Heart left ventricle (tissue), 16 donors: Measurements from ENCODE around the gene MPG. TPM values are rescaled to one million over a fixed set of nuclear protein-coding genes. Genes with fewer than 3 reads are reported as not detected.
A peak's percentile ranks its signal among the peaks of the same experiment; 100 is the strongest.

Source experiments
- ATAC-seq, 4 donors: fragments of 200-7000 bp; cut with Tn5 transposase; one replicate each; pipeline ENCODE4 v1.9.1; 2020 to 2022; ENCODE audit warnings: moderate library complexity in 4 of 4, mild to moderate bottlenecking in 3 of 4, moderate number of reproducible peaks in 1 of 4
- DNase-seq, 5 donors: peaks; one replicate each; pipeline ENCODE4 v3.0.0-alpha.2; 2020
- H3K27ac ChIP-seq, 12 donors: fragments of 200-600 bp; sonication (generic) in 4 of 12; one replicate each; pipeline versions ENCODE4 v1.5.0 to v1.8.0; 2016 to 2022; ENCODE audit warnings: mild to moderate bottlenecking in 2 of 12
- H3K27me3 ChIP-seq, 9 donors: fragments of 200-600 bp; sonication (generic) in 2 of 9; one replicate each; pipeline versions ENCODE4 v1.5.1 to v1.8.0; 2016 to 2022; ENCODE audit warnings: mild to moderate bottlenecking in 3 of 9
- H3K36me3 ChIP-seq, 9 donors: fragments of 200-600 bp; sonication (generic) in 2 of 9; one replicate each; pipeline versions ENCODE4 v1.5.0 to v1.8.0; 2018 to 2022; ENCODE audit warnings: mild to moderate bottlenecking in 2 of 9
- H3K4me1 ChIP-seq, 12 donors: fragments of 200-600 bp; sonication (generic) in 4 of 12; one replicate each; pipeline versions ENCODE4 v1.5.0 to v1.8.0; 2016 to 2022; ENCODE audit warnings: mild to moderate bottlenecking in 3 of 12
- H3K4me3 ChIP-seq, 12 donors: fragments of 200-600 bp; sonication (generic) in 4 of 12; one replicate each; pipeline versions ENCODE4 v1.5.0 to v1.8.0; 2017 to 2022; ENCODE audit warnings: mild to moderate bottlenecking in 9 of 12, moderate library complexity in 4 of 12
- H3K9me3 ChIP-seq, 12 donors: fragments of 200-600 bp; sonication (generic) in 4 of 12; one replicate each; pipeline versions ENCODE4 v1.5.0 to v1.8.0; 2016 to 2022; ENCODE audit warnings: mild to moderate bottlenecking in 1 of 12
- CTCF ChIP-seq, 12 donors: fragments of 200-600 bp; sonication (generic) in 4 of 12; IDR thresholded peaks; one replicate each; pipeline versions ENCODE4 v1.5.0 to v1.8.0; 2018 to 2022; ENCODE audit warnings: antibody characterized with exemption in 12 of 12, mild to moderate bottlenecking in 5 of 12
- POLR2A ChIP-seq, 2 donors: fragments of 450-650 bp; IDR thresholded peaks; one replicate each; pipeline ENCODE4 v1.6.1; 2017; ENCODE audit warnings: antibody characterized with exemption in 2 of 2, mild to moderate bottlenecking in 2 of 2, moderate library complexity in 2 of 2
- WGBS, 4 donors: extraction: QIAGEN DNeasy Blood & Tissue Kit in 2 of 4; methylation state at CpG; one replicate each; pipeline versions ENCODE4 v1.1.5 to v1.1.7; 2013 to 2018; 5-methylcytosine and 5-hydroxymethylcytosine counted together
- intact Hi-C, 10 donors: fragments of 100-400 bp; cut with DNase I; formaldehyde crosslinking; loops; one replicate each; pipeline versions ENCODE4 v1.11.1 to v1.14.2; 2022
- polyA plus RNA-seq, 2 donors: library from polyadenylated mRNA; stranded (reverse); fragments of 200-250 nt; gene quantifications; one replicate each; pipeline ENCODE4 v1.2.3, GENCODE V29; 2013
- total RNA-seq, 9 donors: library from RNA; depleted of rRNA in 2 of 9; stranded (reverse); fragments of >200 nt in 2 of 9; fragmentation: NEBNext Ultra II Directional in 3 of 9; extraction: Animal tissue kit (Norgen Biotek cat#: 25700) in 3 of 9; gene quantifications; one replicate each; pipeline versions ENCODE4 v1.1.0 to v1.2.4, GENCODE V29; 2016 to 2023
- donor health status: ischemic (EF 13 %, LVEDD 7.1; RV severe dilation, severe dysfunction).
- donor health status: healthy with polysubstance abuse.
- donor health status: DM: no; HTN: yes; CAD: no.
- donor health status: DM: no; HTN: no; CAD: no.
- donor health status: ischemic (EF 25% LVEDD 6.9; RV normal size, moderate dysfunction).
- donor health status: ischemic (EF 25% LVEDD 5.7; RV mildly dilated, moderate dysfunction).
- donor health status: healthy.
- donor health status: DM: yes; HTN: yes; CAD: no.
- donor health status: ischemic (EF 35%, LVEDD 5.7; RV mildly dilated, moderate dysfunction).
- donor health status: nonischemic (EF 11% LVEDD 7.7; RV severe dilation, severe dysfunction).
- donor health status: DM: yes; HTN: yes; CAD: no.
- donor health status: PGD.
- donor health status: ischemic (EF 29% LVEDD 5.4; RV normal size, mild dysfunction).
- donor health status: nonischemic (EF 23%, LVEDD 6.1; RV moderate dilation, normal function).

The MPG gene
- total and polyA plus RNA-seq, 11 donors: 30.5 to 89.7 (median 40.3) TPM

- DNase-seq: peak in 2 of 5 donors; percentile 24 to 25
- 81 to 85% (median 81%) methylated on average over 9 to 13 of the region's 13 CpGs for WGBS, 4 donors
- H3K27me3 ChIP-seq: peaks cover 0 to 8% (median 0%) of the 10 kb centered on the region in 9 donors
- H3K27ac ChIP-seq: peak overlapping the region in 2 of 12 donors; percentile 20 to 32
- no peak overlapping the region for H3K4me3 ChIP-seq
- TF ChIP-seq POLR2A (IDR thresholded peaks at IDR 0.05) (no peak), CTCF (IDR thresholded peaks at IDR 0.05) (no peak)
- no peaks in the 10 kb centered on the region for H3K9me3 ChIP-seq
- intact Hi-C loops: loop anchor here in 4 of 10 donors (1.0 to 2.0 kb wide), 3 partner anchors 30 to 31 kb away; no protein-coding TSS in a partner anchor
- peak in 1 of 4 donors; percentile 5 for ATAC-seq
- peaks cover 5 to 65% (median 56%) of the 10 kb centered on the region in 12 donors for H3K4me1 ChIP-seq
- H3K36me3 ChIP-seq: peaks cover 0 to 36% (median 31%) of the 10 kb centered on the region in 9 donors
Observed at GRCh38 chr16:66309-67182, 11.5 kb upstream of the MPG start.

GRCh38 chr16:67183-67791 is 10.7 kb upstream of the MPG start:
- intact Hi-C loops: loop anchor here in 2 of 10 donors (2.0 kb wide), 1 partner anchor 30 kb away; no protein-coding TSS in a partner anchor
- DNase-seq (peak in 2 of 5 donors; percentile 55 to 59), ATAC-seq (no peak)
- peaks cover 5 to 66% (median 56%) of the 10 kb centered on the region in 12 donors for H3K4me1 ChIP-seq
- H3K36me3 ChIP-seq: peaks cover 0 to 29% (median 25%) of the 10 kb centered on the region in 9 donors
- peak overlapping the region in 3 of 12 donors; percentile 32 to 53 (median 43) for H3K27ac ChIP-seq
- no peak for TF ChIP-seq POLR2A (IDR thresholded peaks at IDR 0.05)
- TF ChIP-seq CTCF (IDR thresholded peaks at IDR 0.05): no peak
- H3K27me3 ChIP-seq: peaks cover 0 to 15% (median 0%) of the 10 kb centered on the region in 9 donors
- no peaks in the 10 kb centered on the region for H3K9me3 ChIP-seq
- whole genome bisulfite sequencing, 4 donors: 69 to 78% (median 70%) methylated on average over 10 of the region's 10 CpGs
- no peak overlapping the region for H3K4me3 ChIP-seq

- DNase-seq (peak in 2 of 5 donors; percentile 27 to 55), ATAC-seq (no peak)
- intact Hi-C loops: loop anchor here in 2 of 10 donors (2.0 kb wide), 1 partner anchor 29 kb away; no protein-coding TSS in a partner anchor
- peaks cover 0 to 20% (median 17%) of the 10 kb centered on the region in 9 donors for H3K36me3 ChIP-seq
- no peak for TF ChIP-seq CTCF (IDR thresholded peaks at IDR 0.05)
- no peak for TF ChIP-seq POLR2A (IDR thresholded peaks at IDR 0.05)
- peaks cover 5 to 72% (median 62%) of the 10 kb centered on the region in 12 donors for H3K4me1 ChIP-seq
- peak overlapping the region in 5 of 12 donors; percentile 13 to 53 (median 32) for H3K27ac ChIP-seq
- 75 to 80% (median 78%) methylated on average over 19 to 27 of the region's 27 CpGs for WGBS, 4 donors
- no peaks in the 10 kb centered on the region for H3K9me3 ChIP-seq
- no peak overlapping the region for H3K4me3 ChIP-seq
- peaks cover 0 to 21% (median 0%) of the 10 kb centered on the region in 9 donors for H3K27me3 ChIP-seq
Observed at GRCh38 chr16:67884-68789, 9.9 kb upstream of the MPG start.
